ENCODE measurements around the gene SMARCAL1. TPM values are rescaled to one million over a fixed set of nuclear protein-coding genes. Genes with fewer than 3 reads are reported as not detected.

SMARCAL1 gene
- polyA plus RNA-seq, 1 of the 3 experiments (the other 2 are of a cell fraction): 27.0 TPM

GRCh38 chr2:216498379-216499352 lies 86.4 kb downstream of the SMARCAL1 start, which contains the start of gene RPL37A:
Gene RPL37A (plus strand): TSS chr2:216498844. CDS start chr2:216498875, 31 bp downstream.
- Histone ChIP-seq H3K36me3 (replicated peaks in 1 of 2; ENCODE audit: control insufficient read depth in 1 of 2, insufficient read depth in 2 of 2, low read length in 1 of 2) (peaks cover 43 to 45% of the 10 kb centered on the region in 2 experiments), H3F3A (replicated peaks; ENCODE audit: insufficient read depth) (peaks cover 65% of the 10 kb centered on the region), H3K9me2 (no peaks in the 10 kb centered on the region), H3K4me2 (peak within 1 kb of the TSS; percentile 96), H3K9ac (peak within 1 kb of the TSS; percentile 95), H3K27me3 (ENCODE audit: insufficient read depth) (no peaks in the 10 kb centered on the region), H2AFZ (ENCODE audit: low read depth) (peak within 1 kb of the TSS; percentile 52), H3K27ac (ENCODE audit: low read depth in 2 of 2, low read length in 1 of 2) (peak within 1 kb of the TSS; percentile 71 to 84), H3K79me2 (ENCODE audit: insufficient read depth) (peaks cover 79% of the 10 kb centered on the region), H3K9me3 (no peaks in the 10 kb centered on the region), H3K4me1 (ENCODE audit: control insufficient read depth in 1 of 2, insufficient read depth in 2 of 2, low read depth in 1 of 2, low read length in 1 of 2) (peaks cover 29 to 49% of the 10 kb centered on the region in 2 experiments), H3K4me3 (ENCODE audit: low read depth in 2 of 2, low read length in 1 of 2) (peak within 1 kb of the TSS; percentile 83 to 89), H4K20me1 (ENCODE audit: insufficient read depth) (peaks cover 44% of the 10 kb centered on the region)
- peak; percentile 93 for DNase-seq
- ChIA-PET CTCF (interaction anchor here (1.0 to 1.5 kb wide), 3 partner anchors 18 to 389 kb away, joined by 3 to 5 read pairs (median 3); partner anchors contain the start of gene XRCC5), POLR2A (interaction anchor here (0.5 to 1.9 kb wide), 14 partner anchors 10 to 384 kb away, joined by 3 to 9 read pairs (median 3); partner anchors contain the start of genes MARCHF4 and SMARCAL1)
- WGBS (ENCODE audit: low lambda C conversion rate): 2% methylated on average over 50 of the region's 54 CpGs
- TF ChIP-seq FOXM1 (IDR thresholded peaks at IDR 0.05; ENCODE audit: low read depth) (no peak), TCF12 (IDR thresholded peaks at IDR 0.05) (peak; percentile 40; the same call in 1 of the 2 replicates), RAD21 (IDR thresholded peaks at IDR 0.05; ENCODE audit: low read length) (peak; percentile 4; the same call in 1 of the 2 replicates), RCOR1 (IDR thresholded peaks at IDR 0.05; ENCODE audit: low read length) (no peak; the same call in 1 of the 2 replicates), MAX (IDR thresholded peaks at IDR 0.05; ENCODE audit: low read depth) (peak; percentile 96), CHD2 (IDR thresholded peaks at IDR 0.05; ENCODE audit: low read length, partially characterized antibody) (peak; percentile 41), GATA2 (CRISPR knock-in tag; IDR thresholded peaks at IDR 0.05) (0 out of 2 replicates have a peak, but pooled peaks have one; percentile 20), POLR2AphosphoS5 (IDR thresholded peaks at IDR 0.05; ENCODE audit: low read depth, low read length) (peak; percentile 99), TAF1 (IDR thresholded peaks at IDR 0.05; ENCODE audit: borderline replicate concordance, low read depth, low read length) (peak; percentile 99), GABPA (IDR thresholded peaks at IDR 0.05; ENCODE audit: low read depth) (peak; percentile 88), ELF1 (IDR thresholded peaks at IDR 0.05) (peak; percentile 67; the same call in 1 of the 2 replicates), CTCF (IDR thresholded peaks at IDR 0.05) (no peak), RXRA (IDR thresholded peaks at IDR 0.05; ENCODE audit: borderline replicate concordance, low read depth) (no peak), MXI1 (IDR thresholded peaks at IDR 0.05; ENCODE audit: low read depth, low read length) (peak; percentile 64), NRF1 (IDR thresholded peaks at IDR 0.05; ENCODE audit: low read depth, low read length) (peak; percentile 82), ZBTB33 (IDR thresholded peaks at IDR 0.05; ENCODE audit: borderline replicate concordance, low read depth) (0 out of 2 replicates have a peak, but pooled peaks have one; percentile 43), TEAD4 (IDR thresholded peaks at IDR 0.05; ENCODE audit: borderline replicate concordance, insufficient read depth) (no peak), YY1 (IDR thresholded peaks at IDR 0.05; ENCODE audit: low read depth) (peak; percentile 74), FOSL2 (IDR thresholded peaks at IDR 0.05; ENCODE audit: borderline replicate concordance, low read depth) (no peak), EZH2phosphoT487 (IDR thresholded peaks at IDR 0.05; ENCODE audit: borderline replicate concordance, low read depth) (no peak), IRF3 (IDR thresholded peaks at IDR 0.05; ENCODE audit: low read depth, low read length) (no peak), EP300 (IDR thresholded peaks at IDR 0.05; ENCODE audit: borderline replicate concordance in 1 of 2, low read depth in 1 of 2, low read length in 1 of 2) (peak in 1 of 2 experiments; percentile 15; a peak in 1 of 4 replicates)

All from SK-N-SH (cell line).